ENCODE measurements around the gene MYBL2.

MYBL2 gene

GRCh38 chr20:43723186-43723585 is 56.3 kb downstream of the MYBL2 start:
- DNase-seq (ENCODE audit: low read depth in 2 of 2): no peak

GRCh38 chr20:43723735-43724134 is 56.8 kb downstream of the MYBL2 start:
- DNase-seq (ENCODE audit: low read depth in 2 of 2): no peak

GRCh38 chr20:43724383-43724782 is 57.5 kb downstream of the MYBL2 start:
- no peak for DNase-seq (ENCODE audit: low read depth in 2 of 2)

GRCh38 chr20:43725666-43726065 is 58.8 kb downstream of the MYBL2 start:
- DNase-seq (ENCODE audit: low read depth in 2 of 2): no peak

GRCh38 chr20:43726333-43726732 is 59.4 kb downstream of the MYBL2 start:
- DNase-seq (ENCODE audit: low read depth in 2 of 2): no peak

GRCh38 chr20:43726811-43727338 is 60.0 kb downstream of the MYBL2 start, which contains the start of gene GTSF1L:
Gene GTSF1L (minus strand): TSS chr20:43727002. CDS start chr20:43726694, 308 bp downstream.
- no peak for DNase-seq (ENCODE audit: low read depth in 2 of 2)

- no peak for DNase-seq (ENCODE audit: low read depth in 2 of 2)
These were observed 61.2 kb downstream of the MYBL2 start for GRCh38 chr20:43727980-43728590.

GRCh38 chr20:43728686-43729255 is 61.9 kb downstream of the MYBL2 start:
- no peak for DNase-seq (ENCODE audit: low read depth in 2 of 2)

GRCh38 chr20:43731469-43731868 is 64.6 kb downstream of the MYBL2 start:
- DNase-seq (ENCODE audit: low read depth in 2 of 2): no peak

- no peak for DNase-seq (ENCODE audit: low read depth in 2 of 2)
These were observed 65.0 kb downstream of the MYBL2 start for GRCh38 chr20:43731927-43732326.

GRCh38 chr20:43736588-43737158 is 69.8 kb downstream of the MYBL2 start:
- DNase-seq (ENCODE audit: low read depth in 2 of 2): no peak

- DNase-seq (ENCODE audit: low read depth in 2 of 2): no peak
These were observed 71.0 kb downstream of the MYBL2 start for GRCh38 chr20:43737925-43738324.

GRCh38 chr20:43739148-43739749 is 72.3 kb downstream of the MYBL2 start:
- DNase-seq (ENCODE audit: low read depth in 2 of 2): no peak

GRCh38 chr20:43740642-43741041 is 73.7 kb downstream of the MYBL2 start:
- DNase-seq (ENCODE audit: low read depth in 2 of 2): no peak

- DNase-seq (ENCODE audit: low read depth in 2 of 2): no peak
These were observed 77.3 kb downstream of the MYBL2 start for GRCh38 chr20:43744151-43744611.

- DNase-seq (ENCODE audit: low read depth in 2 of 2): no peak
These were observed 78.2 kb downstream of the MYBL2 start for GRCh38 chr20:43744966-43745730.

GRCh38 chr20:43746344-43747137 is 79.6 kb downstream of the MYBL2 start:
- no peak for DNase-seq (ENCODE audit: low read depth in 2 of 2)

GRCh38 chr20:43748274-43748673 is 81.4 kb downstream of the MYBL2 start:
- no peak for DNase-seq (ENCODE audit: low read depth in 2 of 2)

GRCh38 chr20:43749734-43750294 is 82.9 kb downstream of the MYBL2 start:
- DNase-seq (ENCODE audit: low read depth in 2 of 2): peak; percentile 68 to 88

- DNase-seq (ENCODE audit: low read depth in 2 of 2): no peak
These were observed 83.9 kb downstream of the MYBL2 start for GRCh38 chr20:43750774-43751166.

All from stimulated activated CD4-positive, alpha-beta T cell treated with anti-CD3 and anti-CD28 coated beads, Interleukin-12 subunit alpha, Interleukin-12 subunit beta, amount 100 ng/mL, for 24 hours (primary cell).